ENCODE results near the gene SF3B2. TPM values are rescaled to one million over a fixed set of nuclear protein-coding genes. Genes with fewer than 3 reads are reported as not detected.

Gene SF3B2
- total RNA-seq, 2 donors from 2014 or later, result 209 to 254 TPM

GRCh38 chr11:66045177-66045639 is 7.0 kb upstream of the SF3B2 start:
- TF ChIP-seq CTCF (conservative IDR thresholded peaks at IDR 0.05), result peak; percentile 99
- Mint-ChIP-seq H3K9me3 (no peaks in the 10 kb centered on the region), H3K27me3 (ENCODE audit: insufficient read depth) (peaks cover 4% of the 10 kb centered on the region), H3K36me3 (ENCODE audit: low read depth) (peaks cover 17% of the 10 kb centered on the region), H3K4me3 (no peak overlapping the region), H3K27ac (no peak overlapping the region), H3K4me1 (peaks cover 15% of the 10 kb centered on the region)
- peak; percentile 96 for DNase-seq
- Histone ChIP-seq H3K36me3 (ENCODE audit: control insufficient read depth, insufficient read depth, low read length) (no peaks in the 10 kb centered on the region), H3K27ac (ENCODE audit: low read depth, low read length) (no peak overlapping the region), H3K27me3 (ENCODE audit: control insufficient read depth, insufficient read depth, low read length, poor library complexity, severe bottlenecking) (no peaks in the 10 kb centered on the region), H3K9me3 (ENCODE audit: control insufficient read depth, low read length) (no peaks in the 10 kb centered on the region), H3K4me3 (ENCODE audit: low read length) (no peak overlapping the region), H3K4me1 (ENCODE audit: control insufficient read depth, insufficient read depth, low read length) (peaks cover 4% of the 10 kb centered on the region), H3K9ac (ENCODE audit: extremely low read depth, low read length, poor library complexity, severe bottlenecking) (no peak overlapping the region)
- 32 to 35% methylated on average over 3 to 11 of the region's 11 CpGs for WGBS, 2 experiments (ENCODE audit: insufficient coverage in 1 of 2, insufficient read length in 1 of 2)

- Histone ChIP-seq H3K9ac (ENCODE audit: extremely low read depth, low read length, poor library complexity, severe bottlenecking) (no peak overlapping the region), H3K27ac (ENCODE audit: low read depth, low read length) (no peak overlapping the region), H3K4me3 (ENCODE audit: low read length) (no peak overlapping the region), H3K9me3 (ENCODE audit: control insufficient read depth, low read length) (no peaks in the 10 kb centered on the region), H3K27me3 (ENCODE audit: control insufficient read depth, insufficient read depth, low read length, poor library complexity, severe bottlenecking) (no peaks in the 10 kb centered on the region), H3K36me3 (ENCODE audit: control insufficient read depth, insufficient read depth, low read length) (no peaks in the 10 kb centered on the region), H3K4me1 (ENCODE audit: control insufficient read depth, insufficient read depth, low read length) (peaks cover 10% of the 10 kb centered on the region)
- no peaks in the 10 kb centered on the region for H3K9me3 Mint-ChIP-seq
- TF ChIP-seq CTCF (conservative IDR thresholded peaks at IDR 0.05), result no peak
- DNase-seq, result no peak
- H3K27ac Mint-ChIP-seq, result no peak overlapping the region
- peaks cover 15% of the 10 kb centered on the region for H3K36me3 Mint-ChIP-seq (ENCODE audit: low read depth)
- no peak overlapping the region for H3K4me3 Mint-ChIP-seq
- H3K27me3 Mint-ChIP-seq (ENCODE audit: insufficient read depth), result peaks cover 4% of the 10 kb centered on the region
- H3K4me1 Mint-ChIP-seq, result peaks cover 25% of the 10 kb centered on the region
- 97% methylated on average over 3 of the region's 3 CpGs; no CpG with 5 or more reads in 1 of the 2 experiments for WGBS, 2 experiments (ENCODE audit: insufficient coverage in 1 of 2, insufficient read length in 1 of 2)
Measured at GRCh38 chr11:66046901-66047300, 5.3 kb upstream of the SF3B2 start.

- Mint-ChIP-seq H3K9me3 (no peaks in the 10 kb centered on the region), H3K27me3 (ENCODE audit: insufficient read depth) (peaks cover 4% of the 10 kb centered on the region), H3K4me1 (peaks cover 27% of the 10 kb centered on the region), H3K4me3 (peak overlapping the region; percentile 63), H3K27ac (no peak overlapping the region), H3K36me3 (ENCODE audit: low read depth) (peaks cover 15% of the 10 kb centered on the region)
- WGBS, 2 experiments (ENCODE audit: insufficient coverage in 1 of 2, insufficient read length in 1 of 2), result 84 to 91% methylated on average over 9 to 11 of the region's 11 CpGs
- peak overlapping the region; percentile 71 for H3K4me3 ChIP-seq (ENCODE audit: low read length)
- no peak overlapping the region for H3K9ac ChIP-seq (ENCODE audit: extremely low read depth, low read length, poor library complexity, severe bottlenecking)
- no peak for TF ChIP-seq CTCF (conservative IDR thresholded peaks at IDR 0.05)
- peaks cover 10% of the 10 kb centered on the region for H3K4me1 ChIP-seq (ENCODE audit: control insufficient read depth, insufficient read depth, low read length)
- H3K27me3 ChIP-seq (ENCODE audit: control insufficient read depth, insufficient read depth, low read length, poor library complexity, severe bottlenecking), result no peaks in the 10 kb centered on the region
- H3K36me3 ChIP-seq (ENCODE audit: control insufficient read depth, insufficient read depth, low read length), result no peaks in the 10 kb centered on the region
- no peaks in the 10 kb centered on the region for H3K9me3 ChIP-seq (ENCODE audit: control insufficient read depth, low read length)
- no peak for DNase-seq
- no peak overlapping the region for H3K27ac ChIP-seq (ENCODE audit: low read depth, low read length)
Measured at GRCh38 chr11:66047541-66048365, 4.4 kb upstream of the SF3B2 start.
